ENCODE results near the gene ZNF419.
"Not testable (repeated sequence)": the region's sequence is repeated elsewhere in the genome, so short reads cannot be mapped to it uniquely, and the experiment has no call there.

The ZNF419 gene

DNA sequence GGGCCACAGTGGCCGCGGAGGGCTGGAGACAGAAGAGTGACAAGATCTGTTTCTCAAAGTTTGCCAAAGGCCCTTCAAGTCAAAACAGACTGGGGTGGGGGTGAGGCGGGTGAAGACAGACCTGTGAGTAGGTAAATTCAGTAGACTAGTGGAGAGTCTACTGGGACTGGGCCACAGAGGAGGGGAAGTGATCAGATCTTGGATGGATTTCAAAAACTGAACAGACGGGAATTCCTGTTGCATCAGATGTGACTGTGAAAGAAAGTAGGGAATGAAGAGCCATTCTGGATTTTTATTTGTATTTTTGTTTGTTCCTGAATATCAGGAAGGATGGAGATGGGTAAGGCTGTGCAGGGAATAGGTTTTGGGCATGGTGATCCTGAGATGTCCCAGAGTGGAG, 12.8 kb downstream of the ZNF419 start:
- Mint-ChIP-seq H3K4me1 (ENCODE audit: low read depth) (peaks cover 26% of the 10 kb centered on the region), H3K4me3 (peak overlapping the region; percentile 83), H3K36me3 (ENCODE audit: low read depth) (peaks cover 74% of the 10 kb centered on the region), H3K9me3 (peaks cover 61% of the 10 kb centered on the region), H3K27ac (peak overlapping the region; percentile 74)
- H3K27me3 Mint-ChIP-seq, DNase-seq: not testable (repeated sequence)

DNA sequence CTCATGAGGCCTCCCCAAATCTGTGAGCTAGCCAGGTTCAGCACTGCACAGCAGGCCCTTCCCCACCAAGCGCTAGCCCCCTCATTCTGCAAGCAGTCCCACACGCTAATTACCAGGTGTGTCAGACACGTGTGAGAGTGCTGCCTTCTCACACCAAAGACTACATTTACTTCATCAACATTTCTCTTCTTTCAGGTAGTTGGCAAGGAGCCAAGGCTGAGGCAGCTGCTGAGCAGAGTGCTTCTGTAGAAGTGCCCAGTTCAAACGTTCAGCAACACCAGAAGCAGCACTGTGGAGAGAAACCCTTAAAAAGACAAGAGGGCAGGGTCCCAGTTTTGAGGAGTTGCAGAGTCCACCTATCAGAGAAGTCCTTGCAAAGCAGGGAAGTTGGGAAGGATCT, 18.6 kb downstream of the ZNF419 start:
- Mint-ChIP-seq H3K36me3 (ENCODE audit: low read depth) (peaks cover 93% of the 10 kb centered on the region), H3K4me3 (no peak overlapping the region), H3K9me3 (peaks cover 58% of the 10 kb centered on the region), H3K4me1 (ENCODE audit: low read depth) (peaks cover 14% of the 10 kb centered on the region), H3K27ac (no peak overlapping the region), H3K27me3 (no peaks in the 10 kb centered on the region)
- no peak for DNase-seq

- Mint-ChIP-seq H3K4me3 (no peak overlapping the region), H3K9me3 (peaks cover 65% of the 10 kb centered on the region), H3K36me3 (ENCODE audit: low read depth) (peaks cover 90% of the 10 kb centered on the region), H3K27ac (no peak overlapping the region), H3K27me3 (no peaks in the 10 kb centered on the region), H3K4me1 (ENCODE audit: low read depth) (no peaks in the 10 kb centered on the region)
- DNase-seq: no peak
Measured at GRCh38 chr19:57511484-57511883, 23.9 kb downstream of the ZNF419 start.

- Mint-ChIP-seq H3K36me3 (ENCODE audit: low read depth) (peaks cover 90% of the 10 kb centered on the region), H3K4me1 (ENCODE audit: low read depth) (no peaks in the 10 kb centered on the region), H3K27me3 (no peaks in the 10 kb centered on the region), H3K9me3 (peaks cover 69% of the 10 kb centered on the region), H3K4me3 (no peak overlapping the region), H3K27ac (no peak overlapping the region)
- DNase-seq: no peak
Measured at GRCh38 chr19:57512845-57513244, 25.3 kb downstream of the ZNF419 start.

DNA sequence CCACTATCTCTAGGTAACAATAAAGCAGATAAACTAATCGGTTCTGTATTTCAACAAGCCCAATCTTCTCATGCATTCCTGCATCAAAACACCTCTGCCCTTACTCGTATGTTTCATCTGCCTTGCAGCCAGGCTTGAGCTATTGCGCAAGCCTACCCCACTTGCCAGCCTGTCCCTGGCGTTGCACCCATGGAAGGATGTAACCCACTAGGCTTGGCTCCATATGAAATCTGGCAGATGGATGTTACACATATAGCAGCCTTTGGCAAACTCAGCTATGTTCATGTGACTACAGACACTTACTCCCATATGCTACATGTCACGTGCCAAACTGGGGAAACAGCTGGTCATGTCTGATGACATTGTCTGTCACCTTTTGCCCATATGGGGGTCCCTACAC, 27.7 kb downstream of the ZNF419 start:
- no peak overlapping the region for H3K27ac Mint-ChIP-seq
- H3K4me1 Mint-ChIP-seq (ENCODE audit: low read depth): no peaks in the 10 kb centered on the region
- H3K4me3 Mint-ChIP-seq: no peak overlapping the region
- H3K27me3 Mint-ChIP-seq: no peaks in the 10 kb centered on the region
- DNase-seq: no peak
- H3K9me3 Mint-ChIP-seq: peaks cover 63% of the 10 kb centered on the region
- peaks cover 82% of the 10 kb centered on the region for H3K36me3 Mint-ChIP-seq (ENCODE audit: low read depth)

GRCh38 chr19:57518021-57518420, 30.5 kb downstream of the ZNF419 start:
- H3K36me3 Mint-ChIP-seq (ENCODE audit: low read depth): peaks cover 70% of the 10 kb centered on the region

DNA sequence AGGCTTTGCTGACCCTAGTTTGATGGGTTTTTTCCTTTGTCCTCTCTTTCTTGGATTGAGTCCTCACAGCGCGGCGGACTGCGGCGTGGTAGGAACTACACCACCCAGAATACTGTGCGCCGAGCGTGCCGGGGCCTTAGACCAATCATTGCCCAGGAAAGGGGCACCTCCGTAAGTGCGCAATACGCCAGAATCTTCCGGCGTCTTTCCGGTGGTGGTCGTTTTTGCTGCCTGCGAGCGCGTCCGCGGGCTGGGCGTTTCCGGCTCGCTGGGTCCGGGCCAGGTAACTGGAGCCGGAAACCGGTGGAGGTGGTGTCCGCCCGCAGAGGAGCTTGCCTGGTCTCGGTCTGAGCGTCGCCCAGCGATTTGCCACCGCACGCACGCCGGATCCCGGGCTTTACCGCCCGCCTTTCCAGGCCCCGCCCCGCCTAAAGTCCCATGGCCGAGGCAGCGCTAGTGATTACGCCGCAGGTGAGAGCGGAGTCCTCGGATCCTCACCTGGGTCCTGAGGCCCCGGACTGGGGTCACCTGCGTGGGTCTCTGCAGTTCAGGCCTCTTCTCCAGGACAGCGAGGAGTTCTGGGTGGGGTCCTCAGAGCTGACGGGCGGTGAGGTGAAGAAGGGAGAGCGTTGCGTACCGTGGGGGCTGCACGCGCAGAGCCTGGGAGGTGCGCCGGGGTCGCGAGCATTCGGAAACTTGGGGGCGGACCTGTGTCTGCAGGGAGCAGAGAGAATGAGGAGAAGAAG, 39.8 kb downstream of the ZNF419 start, which contains the start of gene ZNF549:
TSS of gene ZNF549 (plus strand) at position 221 of the 746 bp plus-strand sequence. CDS start at position 439, 218 bp downstream.
- Mint-ChIP-seq H3K4me1 (ENCODE audit: low read depth) (peaks cover 23% of the 10 kb centered on the region), H3K4me3 (peak within 1 kb of the TSS; percentile 95), H3K27ac (peak within 1 kb of the TSS; percentile 87), H3K9me3 (peaks cover 60% of the 10 kb centered on the region), H3K27me3 (no peaks in the 10 kb centered on the region), H3K36me3 (ENCODE audit: low read depth) (peaks cover 59% of the 10 kb centered on the region)
- peak; percentile 90 for DNase-seq

More at GRCh38 chr19:57518021-57518420, 30.5 kb downstream of the ZNF419 start:
- H3K4me3 Mint-ChIP-seq; H3K27ac Mint-ChIP-seq; H3K4me1 Mint-ChIP-seq (ENCODE audit: low read depth); DNase-seq; H3K27me3 Mint-ChIP-seq: not testable (repeated sequence)
- H3K9me3 Mint-ChIP-seq: peaks cover 61% of the 10 kb centered on the region

DNA sequence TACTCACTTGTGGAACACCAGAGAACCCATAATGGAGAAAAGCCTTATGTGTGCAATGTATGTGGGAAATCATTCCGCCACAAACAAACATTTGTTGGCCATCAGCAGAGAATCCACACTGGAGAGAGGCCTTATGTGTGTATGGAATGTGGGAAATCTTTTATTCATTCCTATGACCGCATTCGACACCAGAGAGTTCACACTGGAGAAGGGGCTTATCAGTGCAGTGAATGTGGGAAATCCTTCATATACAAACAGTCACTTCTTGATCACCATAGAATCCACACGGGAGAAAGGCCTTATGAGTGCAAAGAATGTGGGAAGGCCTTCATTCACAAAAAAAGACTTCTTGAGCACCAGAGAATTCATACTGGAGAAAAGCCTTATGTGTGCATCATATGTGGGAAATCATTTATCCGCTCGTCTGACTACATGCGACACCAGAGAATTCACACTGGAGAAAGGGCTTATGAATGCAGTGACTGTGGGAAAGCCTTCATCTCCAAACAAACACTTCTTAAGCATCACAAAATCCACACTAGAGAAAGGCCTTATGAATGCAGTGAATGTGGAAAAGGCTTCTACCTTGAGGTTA, 50.5 kb downstream of the ZNF419 start:
- no peak overlapping the region for H3K27ac Mint-ChIP-seq
- no peaks in the 10 kb centered on the region for H3K27me3 Mint-ChIP-seq
- peaks cover 85% of the 10 kb centered on the region for H3K9me3 Mint-ChIP-seq
- no peak for DNase-seq
- H3K4me3 Mint-ChIP-seq: no peak overlapping the region
- H3K4me1 Mint-ChIP-seq (ENCODE audit: low read depth): no peaks in the 10 kb centered on the region
- H3K36me3 Mint-ChIP-seq (ENCODE audit: low read depth): peaks cover 100% of the 10 kb centered on the region
